B cell (primary cell): Measurements from ENCODE around the gene GNG7. TPM values are rescaled to one million over a fixed set of nuclear protein-coding genes. Genes with fewer than 3 reads are reported as not detected.
A peak's percentile ranks its signal among the peaks of the same experiment; 100 is the strongest.

ENCODE experiments used
- ATAC-seq: fragments of 200-7000 bp; cut with Tn5 transposase; one replicate; pipeline ENCODE4 v1.10.0; 2021; ENCODE audit warnings: low read depth, mild to moderate bottlenecking, moderate number of reproducible peaks, moderate library complexity
- CTCF ChIA-PET: fragments of 350-600 bp; sonication (Branson Sonifier 250); formaldehyde crosslinking; loops from one replicate; lab custom pipeline; 2021; ENCODE audit warnings: antibody characterized with exemption, inconsistent platforms; lab: Charles Lee
- POLR2A ChIA-PET: fragments of 350-600 bp; sonication (Branson Sonifier 250); formaldehyde crosslinking; loops from one replicate; lab custom pipeline; 2021; ENCODE audit warnings: antibody characterized with exemption; lab: Charles Lee
- DNase-seq: peaks from one replicate; pipeline ENCODE4 v3.0.0; 2013
- H2AFZ ChIP-seq: 2 replicates; pipeline ENCODE4 v1.6.1; 2012; ENCODE audit warnings: mild to moderate bottlenecking, low read depth, low read length; ENCODE audit not compliant: insufficient read depth, poor library complexity, severe bottlenecking
- H3K27ac ChIP-seq, 2 donors: 1 replicate in 1 of 2; 2 replicates in 1 of 2; pipeline ENCODE4 v1.5.1; 2012 to 2013; ENCODE audit warnings: low read length in 2 of 2, mild to moderate bottlenecking in 2 of 2, moderate library complexity in 1 of 2
- H3K27me3 ChIP-seq, 4 experiments: fragments of 200-600 bp in 1 of 4; sonication (generic) in 1 of 4; replicated peaks in 1 of 4; 1 replicate in 2 of 4; 2 replicates in 2 of 4; pipeline versions ENCODE4 v1.6.1 to v1.7.0; 2013 to 2016; ENCODE audit warnings: low read length in 3 of 4, mild to moderate bottlenecking in 2 of 4, mixed read lengths in 1 of 4, moderate library complexity in 1 of 4; ENCODE audit not compliant: insufficient read depth in 4 of 4, control insufficient read depth in 3 of 4; ENCODE audit errors: control extremely low read depth in 1 of 4
- H3K36me3 ChIP-seq, 2 experiments: replicated peaks in 1 of 2; 1 replicate in 1 of 2; 2 replicates in 1 of 2; pipeline versions ENCODE4 v1.6.1 to v1.7.1; 2013; ENCODE audit warnings: low read length in 1 of 2; ENCODE audit not compliant: insufficient read depth in 2 of 2, control insufficient read depth in 1 of 2; ENCODE audit errors: control extremely low read depth in 1 of 2, extremely low read depth in 1 of 2
- H3K4me1 ChIP-seq, 2 donors: fragments of 200-600 bp in 1 of 2; sonication (generic) in 1 of 2; 1 replicate in 1 of 2; 2 replicates in 1 of 2; pipeline versions ENCODE4 v1.5.1 to v1.6.1; 2013 to 2017; ENCODE audit warnings: low read length in 2 of 2; ENCODE audit not compliant: control insufficient read depth in 2 of 2, insufficient read depth in 2 of 2
- H3K4me2 ChIP-seq: replicated peaks from 2 replicates; pipeline ENCODE3; 2012; ENCODE audit warnings: mild to moderate bottlenecking, low read depth, low read length; ENCODE audit not compliant: poor library complexity, severe bottlenecking
- H3K4me3 ChIP-seq, 5 experiments: fragments of 200-600 bp in 1 of 5; sonication (generic) in 1 of 5; 1 replicate in 3 of 5; 2 replicates in 2 of 5; pipeline versions ENCODE4 v1.5.1 to v1.7.0; 2011 to 2016; ENCODE audit warnings: low read length in 4 of 5, mild to moderate bottlenecking in 4 of 5, low read depth in 2 of 5, control low read depth in 1 of 5, moderate library complexity in 1 of 5; ENCODE audit not compliant: insufficient read depth in 1 of 5; ENCODE audit errors: control extremely low read depth in 1 of 5, extremely low read depth in 1 of 5
- H3K79me2 ChIP-seq: fragments of 200-600 bp; sonication (generic); one replicate; pipeline ENCODE4 v1.6.0; 2016; ENCODE audit warnings: low read length; ENCODE audit not compliant: control insufficient read depth, insufficient read depth
- H3K9ac ChIP-seq: fragments of 200-600 bp; sonication (generic); 2 replicates; pipeline ENCODE4 v1.6.1; 2017; ENCODE audit warnings: mild to moderate bottlenecking, low read length, moderate library complexity
- H3K9me3 ChIP-seq, 3 donors: one replicate each; pipeline versions ENCODE4 v1.6.1 to v1.7.1; 2013; ENCODE audit warnings: low read length in 2 of 3; ENCODE audit not compliant: control insufficient read depth in 2 of 3, insufficient read depth in 1 of 3; ENCODE audit errors: control extremely low read depth in 1 of 3
- H4K20me1 ChIP-seq: 2 replicates; pipeline ENCODE4 v1.6.0; 2012; ENCODE audit warnings: mild to moderate bottlenecking, low read length; ENCODE audit not compliant: insufficient read depth, control insufficient read depth, poor library complexity, severe bottlenecking
- H3K27ac Mint-ChIP-seq: one replicate; pipeline ENCODE4 v1.8.0; 2021; ENCODE audit warnings: mixed read lengths
- H3K27me3 Mint-ChIP-seq: one replicate; pipeline ENCODE4 v1.8.0; 2021; ENCODE audit warnings: mixed read lengths
- H3K4me1 Mint-ChIP-seq: one replicate; pipeline ENCODE4 v1.8.0; 2021; ENCODE audit warnings: mixed read lengths
- H3K4me3 Mint-ChIP-seq: one replicate; pipeline ENCODE4 v1.8.0; 2021; ENCODE audit warnings: mixed read lengths
- H3K9me3 Mint-ChIP-seq: one replicate; pipeline ENCODE4 v1.8.0; 2022; ENCODE audit warnings: mixed read lengths; ENCODE audit not compliant: insufficient read depth
- CTCF ChIP-seq: fragments of 200-600 bp; IDR thresholded peaks from one replicate; pipeline ENCODE4 v1.8.0; 2022; ENCODE audit warnings: antibody characterized with exemption, mild to moderate bottlenecking
- EZH2 ChIP-seq: IDR thresholded peaks from 2 replicates; pipeline ENCODE4 v1.6.1; 2012; ENCODE audit warnings: borderline replicate concordance, low read depth, mild to moderate bottlenecking, moderate library complexity, low read length; ENCODE audit not compliant: insufficient read depth, poor library complexity, severe bottlenecking
- WGBS: methylation state at CpG from one replicate; pipeline ENCODE4 v1.1.5; 2013; ENCODE audit warnings: missing lambda C conversion rate; ENCODE audit not compliant: insufficient coverage; 5-methylcytosine and 5-hydroxymethylcytosine counted together
- intact Hi-C: fragments of 100-400 bp; cut with micrococcal nuclease; formaldehyde crosslinking; loops from one replicate; pipeline ENCODE4 v1.10.0; 2022
- polyA plus RNA-seq: library from polyadenylated mRNA; depleted of rRNA; stranded (reverse); fragments of >200 nt; gene quantifications from 2 replicates; pipeline ENCODE4 v1.2.3, GENCODE V29; 2012
- total RNA-seq, 2 donors: library from RNA; stranded (reverse); fragments of 120-200 nt in 1 of 2; gene quantifications; 1 replicate in 1 of 2; 2 replicates in 1 of 2; pipeline versions ENCODE4 v1.2.3 to v1.2.4, GENCODE V29; 2013 to 2022

Gene GNG7
- total and polyA plus RNA-seq, 2 donors (not counting 1 experiment from before 2014, with no cell fraction given): 76.3 to 153 TPM

- ChIA-PET CTCF (interaction anchor here (1.6 kb wide), 1 partner anchor 83 kb away, joined by 6 read pairs; no protein-coding TSS in a partner anchor), POLR2A (interaction anchor here (0.5 kb wide), 1 partner anchor 33 kb away, joined by 3 read pairs; no protein-coding TSS in a partner anchor)
- Histone ChIP-seq H3K79me2 (peaks cover 28% of the 10 kb centered on the region), H3K36me3 (peaks cover 5 to 27% of the 10 kb centered on the region in 2 experiments), H3K9me3 (peaks cover 0 to 12% (median 0%) of the 10 kb centered on the region in 3 donors), H3K27ac (no peak overlapping the region), H3K4me2 (no peak overlapping the region), H3K9ac (no peak overlapping the region), H2AFZ (no peak overlapping the region), H3K27me3 (no peaks in the 10 kb centered on the region), H4K20me1 (peaks cover 19% of the 10 kb centered on the region), H3K4me1 (peaks cover 9 to 15% of the 10 kb centered on the region in 2 donors), H3K4me3 (no peak overlapping the region)
- no peak overlapping the region for H3K27ac Mint-ChIP-seq
- intact Hi-C loops: no loop called here
- no peaks in the 10 kb centered on the region for H3K9me3 Mint-ChIP-seq
- 94% methylated on average over 40 of the region's 41 CpGs for WGBS
- H3K27me3 Mint-ChIP-seq: no peaks in the 10 kb centered on the region
- H3K4me3 Mint-ChIP-seq: no peak overlapping the region
- TF ChIP-seq EZH2 (no peak), CTCF (no peak)
- DNase-seq (peak; percentile 18), ATAC-seq (no peak)
- H3K4me1 Mint-ChIP-seq: peaks cover 29% of the 10 kb centered on the region
Observed at GRCh38 chr19:2731181-2731995, 28.9 kb upstream of the GNG7 start.
